GM18870 (cell line): ENCODE data around the gene ISG20.
"Not testable (repeated sequence)": the region's sequence is repeated elsewhere in the genome, so short reads cannot be mapped to it uniquely, and the experiment has no call there.

Experiments used
- ATAC-seq: cut with Tn5 transposase; IDR thresholded peaks from one replicate; pipeline ENCODE4 v1.9.1; 2021; ENCODE audit warnings: moderate library complexity; ENCODE audit not compliant: unreplicated experiment

ISG20 gene

GRCh38 chr15:88635318-88635717, 3.5 kb upstream of the ISG20 start:
- ATAC-seq, result peak; percentile 37

GRCh38 chr15:88636050-88636449, 2.8 kb upstream of the ISG20 start:
- no peak for ATAC-seq

GRCh38 chr15:88636654-88637053, 2.2 kb upstream of the ISG20 start:
- ATAC-seq, result no peak

- ATAC-seq, result no peak
These were observed 1.4 kb upstream of the ISG20 start for GRCh38 chr15:88637436-88637835.

GRCh38 chr15:88637841-88638625, 783 bp upstream of the ISG20 start:
- ATAC-seq, result no peak

GRCh38 chr15:88641959-88642452, 3.2 kb downstream of the ISG20 start:
- no peak for ATAC-seq

GRCh38 chr15:88642514-88642913, 3.7 kb downstream of the ISG20 start:
- ATAC-seq, result not testable (repeated sequence)

GRCh38 chr15:88644741-88645140, 5.9 kb downstream of the ISG20 start:
- no peak for ATAC-seq

GRCh38 chr15:88645171-88646087, 6.6 kb downstream of the ISG20 start:
- ATAC-seq, result no peak

GRCh38 chr15:88646088-88646405, 7.2 kb downstream of the ISG20 start:
- ATAC-seq, result no peak

- no peak for ATAC-seq
These were observed 8.1 kb downstream of the ISG20 start for GRCh38 chr15:88646951-88647350.

- no peak for ATAC-seq
These were observed 8.7 kb downstream of the ISG20 start for GRCh38 chr15:88647351-88648105.

GRCh38 chr15:88648357-88649214, 9.8 kb downstream of the ISG20 start:
- ATAC-seq, result no peak

- ATAC-seq, result peak; percentile 47
These were observed 10.5 kb downstream of the ISG20 start for GRCh38 chr15:88649286-88649733.

GRCh38 chr15:88649753-88650551, 11.1 kb downstream of the ISG20 start:
- ATAC-seq, result no peak

GRCh38 chr15:88650556-88650955, 11.7 kb downstream of the ISG20 start:
- ATAC-seq, result no peak

GRCh38 chr15:88651136-88651732, 12.4 kb downstream of the ISG20 start:
- no peak for ATAC-seq

- ATAC-seq, result no peak
These were observed 13.2 kb downstream of the ISG20 start for GRCh38 chr15:88651971-88652370.
